WTC11 (cell line): Measurements from ENCODE around the gene MTA3. TPM values are rescaled to one million over a fixed set of nuclear protein-coding genes. Genes with fewer than 3 reads are reported as not detected.

Experiments
- ATAC-seq: fragments of 200-7000 bp; cut with Tn5 transposase; 2 replicates; pipeline ENCODE4 v1.10.0; 2021; ENCODE audit warnings: mild to moderate bottlenecking, moderate library complexity
- CTCF ChIA-PET: fragments of 300-600 bp; sonication (Branson Sonifier 250); formaldehyde crosslinking; loops from one replicate; lab custom pipeline; 2021; ENCODE audit warnings: antibody characterized with exemption; lab: Charles Lee
- POLR2A ChIA-PET: fragments of 350-600 bp; sonication (Branson Sonifier 250); formaldehyde crosslinking; loops from one replicate; lab custom pipeline; 2021; ENCODE audit warnings: antibody characterized with exemption; lab: Charles Lee
- DNase-seq: peaks from one replicate; pipeline ENCODE4 v3.0.0; 2021; ENCODE audit warnings: low spot score
- H3K27ac Mint-ChIP-seq: 2 replicates; pipeline ENCODE4 v1.8.0; 2021; ENCODE audit warnings: mixed read lengths
- H3K27me3 Mint-ChIP-seq: 2 replicates; pipeline ENCODE4 v1.8.0; 2021; ENCODE audit warnings: low read depth, mild to moderate bottlenecking, moderate library complexity, mixed read lengths
- H3K36me3 Mint-ChIP-seq: 2 replicates; pipeline ENCODE4 v1.8.0; 2021; ENCODE audit warnings: mixed read lengths
- H3K4me1 Mint-ChIP-seq: 2 replicates; pipeline ENCODE4 v1.8.0; 2022; ENCODE audit warnings: mixed read lengths
- H3K4me3 Mint-ChIP-seq: 2 replicates; pipeline ENCODE4 v1.8.0; 2021; ENCODE audit warnings: mild to moderate bottlenecking, moderate library complexity, mixed read lengths
- H3K9me3 Mint-ChIP-seq: 2 replicates; pipeline ENCODE4 v1.8.0; 2021; ENCODE audit warnings: mixed read lengths
- ATF1 ChIP-seq: sonication (generic); formaldehyde crosslinking; IDR thresholded peaks from 2 replicates; pipeline ENCODE4 v1.8.1; 2023; ENCODE audit warnings: mild to moderate bottlenecking, moderate library complexity, missing genetic modification reagents
- ATF2 ChIP-seq: sonication (generic); formaldehyde crosslinking; IDR thresholded peaks from 2 replicates; pipeline ENCODE4 v1.8.1; 2022; ENCODE audit warnings: low read depth, missing genetic modification reagents, borderline replicate concordance
- E2F5 ChIP-seq: sonication (generic); formaldehyde crosslinking; IDR thresholded peaks from 2 replicates; pipeline ENCODE4 v1.8.1; 2022; ENCODE audit warnings: mild to moderate bottlenecking, moderate library complexity, missing genetic modification reagents
- EMX1 ChIP-seq: fragments of 250-450 bp; sonication (Bioruptor Pico); IDR thresholded peaks from 2 replicates; pipeline ENCODE4 v1.8.0; 2021; ENCODE audit warnings: mild to moderate bottlenecking
- NFATC4 ChIP-seq: fragments of 250-450 bp; sonication (Bioruptor Pico); IDR thresholded peaks from 2 replicates; pipeline ENCODE4 v1.9.0; 2021; ENCODE audit warnings: mild to moderate bottlenecking
- RELA ChIP-seq: sonication (generic); formaldehyde crosslinking; IDR thresholded peaks from 2 replicates; pipeline ENCODE4 v1.8.1; 2022; ENCODE audit warnings: missing genetic modification reagents, mild to moderate bottlenecking, borderline replicate concordance
- SMAD4 ChIP-seq: sonication (generic); formaldehyde crosslinking; IDR thresholded peaks from 2 replicates; pipeline ENCODE4 v1.8.0; 2022; ENCODE audit warnings: mild to moderate bottlenecking, missing genetic modification reagents
- SP1 ChIP-seq: sonication (generic); formaldehyde crosslinking; conservative IDR thresholded peaks from 2 replicates; pipeline ENCODE4 v1.8.1; 2022; ENCODE audit warnings: missing genetic modification reagents
- ZBTB21 ChIP-seq: sonication (generic); formaldehyde crosslinking; IDR thresholded peaks from 2 replicates; pipeline ENCODE4 v1.8.1; 2023; ENCODE audit warnings: mild to moderate bottlenecking, missing genetic modification reagents, borderline replicate concordance
- ZNF121 ChIP-seq: sonication (generic); formaldehyde crosslinking; IDR thresholded peaks from 2 replicates; pipeline ENCODE4 v1.8.0; 2023; ENCODE audit warnings: missing genetic modification reagents
- ZNF263 ChIP-seq: sonication (generic); formaldehyde crosslinking; IDR thresholded peaks from 2 replicates; pipeline ENCODE4 v1.8.1; 2022; ENCODE audit warnings: low read depth, mild to moderate bottlenecking, moderate library complexity, missing genetic modification reagents
- ZNF317 ChIP-seq: sonication (generic); formaldehyde crosslinking; IDR thresholded peaks from 2 replicates; pipeline ENCODE4 v1.8.1; 2023; ENCODE audit warnings: low read depth, mild to moderate bottlenecking, moderate library complexity, missing genetic modification reagents, borderline replicate concordance
- ZNF425 ChIP-seq: fragments of 250-450 bp; sonication (Bioruptor Pico); conservative IDR thresholded peaks from 2 replicates; pipeline ENCODE4 v1.9.0; 2021; ENCODE audit warnings: mild to moderate bottlenecking
- ZNF532 ChIP-seq: fragments of 250-450 bp; sonication (Bioruptor Pico); IDR thresholded peaks from 2 replicates; pipeline ENCODE4 v1.9.0; 2021; ENCODE audit warnings: mild to moderate bottlenecking, borderline replicate concordance
- ZNF671 ChIP-seq: fragments of 250-450 bp; sonication (Bioruptor Pico); IDR thresholded peaks from 2 replicates; pipeline ENCODE4 v1.8.0; 2021; ENCODE audit warnings: mild to moderate bottlenecking
- total RNA-seq: library from RNA; stranded (reverse); gene quantifications from 3 replicates; pipeline ENCODE4 v1.2.3, GENCODE V29; 2021
- TF ChIP-seq, protein P1 (sequence below): sonication (generic); formaldehyde crosslinking; conservative IDR thresholded peaks from 2 replicates; pipeline ENCODE4 v1.8.1; 2022; ENCODE audit warnings: mild to moderate bottlenecking, missing genetic modification reagents

The MTA3 gene
- total RNA-seq, 1 experiment from 2014 or later: 153 TPM

GRCh38 chr2:42712934-42713333 is 144.5 kb downstream of the MTA3 start:
- Mint-ChIP-seq H3K36me3 (peaks cover 19% of the 10 kb centered on the region), H3K27ac (0 out of 2 replicates have a peak overlapping the region, but pooled peaks have one; percentile 29), H3K4me3 (no peak overlapping the region), H3K9me3 (no peaks in the 10 kb centered on the region), H3K4me1 (peaks cover 15% of the 10 kb centered on the region), H3K27me3 (no peaks in the 10 kb centered on the region)
- DNase-seq (no peak), ATAC-seq (no peak)
- TF ChIP-seq ATF2: no peak
- TF ChIP-seq SP1: no peak
- no peak for TF ChIP-seq ATF1 (CRISPR knock-in tag)
- 0 out of 2 replicates have a peak, but pooled peaks have one; percentile 25 for TF ChIP-seq ZNF532 (CRISPR knock-in tag)
- no peak for TF ChIP-seq EMX1 (CRISPR knock-in tag)
- no peak for TF ChIP-seq SMAD4 (CRISPR knock-in tag)
- POLR2A ChIA-PET: interaction anchor here (0.6 to 1.6 kb wide), 2 partner anchors 9 to 12 kb away, joined by 3 to 9 read pairs; no protein-coding TSS in a partner anchor
- CTCF ChIA-PET: interaction anchor here (2.1 kb wide), 1 partner anchor 57 kb away, joined by 7 read pairs; no protein-coding TSS in a partner anchor

- Mint-ChIP-seq H3K4me3 (no peak overlapping the region), H3K9me3 (no peaks in the 10 kb centered on the region), H3K4me1 (peaks cover 13% of the 10 kb centered on the region), H3K36me3 (peaks cover 9% of the 10 kb centered on the region), H3K27ac (no peak overlapping the region), H3K27me3 (no peaks in the 10 kb centered on the region)
- ChIA-PET CTCF (interaction anchor here (2.1 kb wide), 1 partner anchor 56 kb away, joined by 7 read pairs; no protein-coding TSS in a partner anchor), POLR2A (no interaction called here)
- DNase-seq (no peak), ATAC-seq (no peak)
- TF ChIP-seq E2F5 (no peak), NFATC4 (CRISPR knock-in tag) (no peak), ZNF425 (CRISPR knock-in tag) (no peak), ZNF121 (CRISPR knock-in tag) (no peak), ZNF671 (CRISPR knock-in tag) (no peak), ZNF263 (CRISPR knock-in tag) (no peak), ZBTB21 (CRISPR knock-in tag) (no peak)
- TF ChIP-seq, protein P1, sequence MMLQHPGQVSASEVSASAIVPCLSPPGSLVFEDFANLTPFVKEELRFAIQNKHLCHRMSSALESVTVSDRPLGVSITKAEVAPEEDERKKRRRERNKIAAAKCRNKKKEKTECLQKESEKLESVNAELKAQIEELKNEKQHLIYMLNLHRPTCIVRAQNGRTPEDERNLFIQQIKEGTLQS: no peak
Observed at GRCh38 chr2:42713920-42714319, 145.5 kb downstream of the MTA3 start.

- peaks cover 13% of the 10 kb centered on the region for H3K4me1 Mint-ChIP-seq
- CTCF ChIA-PET: no interaction called here
- POLR2A ChIA-PET: no interaction called here
- peak overlapping the region; percentile 85 for H3K27ac Mint-ChIP-seq
- H3K9me3 Mint-ChIP-seq: no peaks in the 10 kb centered on the region
- peaks cover 1% of the 10 kb centered on the region; the same call in 1 of the 2 replicates for H3K36me3 Mint-ChIP-seq
- DNase-seq (no peak), ATAC-seq (peak; percentile 76)
- no peaks in the 10 kb centered on the region for H3K27me3 Mint-ChIP-seq
- H3K4me3 Mint-ChIP-seq: no peak overlapping the region
- TF ChIP-seq ZNF317 (no peak), ZNF532 (CRISPR knock-in tag) (0 out of 2 replicates have a peak, but pooled peaks have one; percentile 12), RELA (CRISPR knock-in tag) (no peak)
- TF ChIP-seq, protein P1: no peak
Observed at GRCh38 chr2:42714686-42715085, 146.3 kb downstream of the MTA3 start.
